Endothelial cell of umbilical vein (primary cell): ENCODE results near the gene FHIT. TPM values are rescaled to one million over a fixed set of nuclear protein-coding genes. Genes with fewer than 3 reads are reported as not detected.

ENCODE experiments used
- BruUV-seq: library from RNA; stranded (reverse); fragments of 400-500 nt; replicated peaks from 2 replicates; lab custom pipeline; 2021; lab: Mats Ljungman, UMichigan
- CTCF ChIA-PET: fragments of 300-600, 350-600 bp; sonication (Branson Sonifier 250); formaldehyde crosslinking; loops from one replicate; lab custom pipeline; 2021; ENCODE audit warnings: antibody characterized with exemption, inconsistent platforms; lab: Charles Lee
- POLR2A ChIA-PET: fragments of 300-600, 350-600 bp; sonication (Branson Sonifier 250); formaldehyde crosslinking; loops from one replicate; lab custom pipeline; 2021; ENCODE audit warnings: antibody characterized with exemption, inconsistent platforms; lab: Charles Lee
- DNase-seq: peaks from one replicate; pipeline ENCODE4 v3.0.0-alpha.2; 2011; ENCODE audit warnings: low read depth, low spot score
- FAIRE-seq: peaks from 2 replicates; lab custom pipeline; 2011; peaks lifted over from hg19 to GRCh38; lab: Jason Lieb, UNC
- H2AFZ ChIP-seq: 2 replicates; pipeline ENCODE4 v1.6.0; 2012; ENCODE audit warnings: low read depth, low read length, control low read depth, inconsistent platforms
- H3K27ac ChIP-seq: 2 replicates; pipeline ENCODE4 v1.5.1; 2011; ENCODE audit warnings: low read depth, mild to moderate bottlenecking, control low read depth, low read length, moderate library complexity; ENCODE audit not compliant: insufficient read depth
- H3K27me3 ChIP-seq, 2 experiments: 2 replicates each; pipeline versions ENCODE4 v1.6.0 to v1.6.1; 2011; ENCODE audit warnings: low read length in 2 of 2, mixed read lengths in 1 of 2; ENCODE audit not compliant: control insufficient read depth in 2 of 2, insufficient read depth in 2 of 2
- H3K36me3 ChIP-seq, 2 experiments: 2 replicates in 1 of 2; 3 replicates in 1 of 2; pipeline ENCODE4 v1.5.1; 2011; ENCODE audit warnings: low read length in 2 of 2, mild to moderate bottlenecking in 1 of 2, moderate library complexity in 1 of 2; ENCODE audit not compliant: control insufficient read depth in 2 of 2, insufficient read depth in 2 of 2; ENCODE audit errors: extremely low read depth in 1 of 2
- H3K4me1 ChIP-seq: 3 replicates; pipeline ENCODE4 v1.5.1; 2011; ENCODE audit warnings: mild to moderate bottlenecking, low read length; ENCODE audit not compliant: control insufficient read depth, insufficient read depth; ENCODE audit errors: extremely low read depth
- H3K4me2 ChIP-seq: 2 replicates; pipeline ENCODE4 v1.6.1; 2011; ENCODE audit warnings: low read length, control low read depth, mixed read lengths; ENCODE audit not compliant: insufficient read depth
- H3K4me3 ChIP-seq, 3 experiments: fragments of 200-600 bp in 1 of 3; sonication (generic), shearing (Covaris generic) in 1 of 3; replicated peaks in 1 of 3; 2 replicates each; pipeline ENCODE4 v1.5.1; 2011 to 2016; ENCODE audit warnings: control low read depth in 3 of 3, low read length in 3 of 3, mild to moderate bottlenecking in 2 of 3, inconsistent platforms in 1 of 3, low read depth in 1 of 3, moderate library complexity in 1 of 3; ENCODE audit not compliant: insufficient read depth in 1 of 3
- H3K79me2 ChIP-seq: 2 replicates; pipeline ENCODE4 v1.6.0; 2012; ENCODE audit warnings: low read length, inconsistent platforms; ENCODE audit not compliant: control insufficient read depth, insufficient read depth
- H3K9ac ChIP-seq: replicated peaks from 2 replicates; pipeline ENCODE3; 2011; ENCODE audit warnings: low read length, control low read depth; ENCODE audit not compliant: insufficient read depth; ENCODE audit errors: extremely low read depth
- H3K9me1 ChIP-seq: replicated peaks from 3 replicates; pipeline ENCODE4 v1.6.0; 2011; ENCODE audit warnings: mild to moderate bottlenecking, low read length; ENCODE audit not compliant: control insufficient read depth, insufficient read depth; ENCODE audit errors: extremely low read depth
- H3K9me3 ChIP-seq: replicated peaks from 2 replicates; pipeline ENCODE4 v1.5.1; 2012; ENCODE audit warnings: low read length, inconsistent platforms; ENCODE audit not compliant: control insufficient read depth, insufficient read depth
- H4K20me1 ChIP-seq: replicated peaks from 2 replicates; pipeline ENCODE3; 2011; ENCODE audit warnings: mild to moderate bottlenecking, low read length; ENCODE audit not compliant: control insufficient read depth, insufficient read depth; ENCODE audit errors: extremely low read depth
- EZH2 ChIP-seq: IDR thresholded peaks from 2 replicates; pipeline ENCODE4 v1.6.1; 2012; ENCODE audit warnings: borderline replicate concordance, low read depth, mild to moderate bottlenecking, moderate library complexity, low read length, inconsistent platforms; ENCODE audit not compliant: severe bottlenecking
- FOS ChIP-seq: IDR thresholded peaks from 2 replicates; pipeline ENCODE4 v1.6.1; 2011; ENCODE audit warnings: mild to moderate bottlenecking, low read length, moderate library complexity, borderline replicate concordance; ENCODE audit not compliant: insufficient read depth
- GATA2 ChIP-seq: IDR thresholded peaks from 2 replicates; pipeline ENCODE4 v1.7.0; 2011; ENCODE audit warnings: low read depth, mild to moderate bottlenecking, moderate library complexity, mixed read lengths, low read length; ENCODE audit not compliant: insufficient read length, insufficient read depth
- JUN ChIP-seq: IDR thresholded peaks from 2 replicates; pipeline ENCODE4 v1.6.1; 2011; ENCODE audit warnings: borderline replicate concordance, low read depth; ENCODE audit not compliant: insufficient read length, insufficient read depth
- MYC ChIP-seq: IDR thresholded peaks from one replicate; pipeline ENCODE4 v1.6.1; 2011; ENCODE audit warnings: mild to moderate bottlenecking, low read depth, low read length
- POLR2A ChIP-seq: IDR thresholded peaks from 2 replicates; pipeline ENCODE4 v1.6.1; 2012; ENCODE audit warnings: low read depth, mild to moderate bottlenecking, control low read depth, low read length
- POLR2AphosphoS5 ChIP-seq: IDR thresholded peaks from 2 replicates; pipeline ENCODE4 v1.6.1; 2012; ENCODE audit warnings: low read depth, mild to moderate bottlenecking, control low read depth, low read length, moderate library complexity; ENCODE audit not compliant: insufficient read depth
- dilution Hi-C: fragments of 300-500 bp; cut with MboI; formaldehyde crosslinking; loops from one replicate; pipeline ENCODE4 v1.15.0; 2019; ENCODE audit warnings: low sequenced_read_pairs; ENCODE audit not compliant: extremely low pct_ligation_motif_present
- intact Hi-C: fragments of 100-400 bp; cut with micrococcal nuclease; formaldehyde crosslinking; loops from one replicate; pipeline ENCODE4 v1.10.0; 2022
- polyA plus RNA-seq, 4 experiments: library from polyadenylated mRNA; depleted of rRNA in 3 of 4; stranded (reverse) in 3 of 4; unstranded in 1 of 4; fragments of >200 nt; gene quantifications; 2 replicates each; pipeline versions ENCODE4 v1.2.1 to v1.2.3, GENCODE V29; 2011 to 2012; ENCODE audit warnings: missing spikeins in 1 of 4
- total RNA-seq: library from RNA; stranded (reverse); gene quantifications from 2 replicates; pipeline ENCODE4 v1.2.3, GENCODE V29; 2021
- TF ChIP-seq, protein P1 (sequence below), 2 donors: IDR thresholded peaks; 1 replicate in 1 of 2; 2 replicates in 1 of 2; pipeline ENCODE4 v1.5.1; 2011; ENCODE audit warnings: low read length in 2 of 2, mild to moderate bottlenecking in 2 of 2, moderate library complexity in 2 of 2, control low read depth in 1 of 2, inconsistent platforms in 1 of 2, low read depth in 1 of 2; ENCODE audit not compliant: insufficient read depth in 1 of 2; ENCODE audit errors: extremely low read depth in 1 of 2
- TF ChIP-seq, protein P2 (sequence below): IDR thresholded peaks from 2 replicates; pipeline ENCODE4 v1.6.1; 2011; ENCODE audit not compliant: insufficient read depth, insufficient read length

Gene FHIT
- total and polyA plus RNA-seq, 2 donors (not counting 3 experiments of a cell fraction or from before 2014, with no cell fraction given): 0.47 to 2.2 TPM

DNA sequence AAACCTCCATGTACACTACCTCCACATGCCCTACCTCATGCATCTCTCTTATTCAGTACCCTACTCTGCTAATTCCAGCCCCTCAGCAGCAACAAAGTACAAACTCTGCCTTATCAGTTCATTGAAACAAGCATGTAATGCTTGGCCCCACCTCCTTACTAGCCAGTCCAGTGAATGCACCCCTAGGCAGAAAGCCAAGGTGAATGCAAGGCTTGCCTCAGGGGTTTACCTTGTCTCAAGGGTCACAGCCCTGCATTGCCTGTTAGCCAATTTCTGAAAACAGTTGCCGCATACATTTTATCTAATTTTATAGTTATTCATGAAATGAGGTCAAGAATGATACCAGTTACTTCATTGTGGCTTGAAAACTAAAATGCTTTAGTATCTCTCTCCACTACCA is 576.4 kb downstream of the FHIT start:
- Histone ChIP-seq H3K4me2 (no peak overlapping the region), H3K9me3 (no peaks in the 10 kb centered on the region), H3K36me3 (no peaks in the 10 kb centered on the region), H3K4me1 (no peaks in the 10 kb centered on the region), H3K79me2 (no peaks in the 10 kb centered on the region), H3K4me3 (no peak overlapping the region), H3K27ac (no peak overlapping the region), H4K20me1 (no peaks in the 10 kb centered on the region), H3K9me1 (no peaks in the 10 kb centered on the region), H2AFZ (no peak overlapping the region), H3K27me3 (no peaks in the 10 kb centered on the region), H3K9ac (no peak overlapping the region)
- FAIRE-seq (no peak), DNase-seq (no peak)
- no TSS peak for BruUV-seq
- dilution Hi-C loops: no loop called here
- intact Hi-C loops: no loop called here
- TF ChIP-seq, protein P1, sequence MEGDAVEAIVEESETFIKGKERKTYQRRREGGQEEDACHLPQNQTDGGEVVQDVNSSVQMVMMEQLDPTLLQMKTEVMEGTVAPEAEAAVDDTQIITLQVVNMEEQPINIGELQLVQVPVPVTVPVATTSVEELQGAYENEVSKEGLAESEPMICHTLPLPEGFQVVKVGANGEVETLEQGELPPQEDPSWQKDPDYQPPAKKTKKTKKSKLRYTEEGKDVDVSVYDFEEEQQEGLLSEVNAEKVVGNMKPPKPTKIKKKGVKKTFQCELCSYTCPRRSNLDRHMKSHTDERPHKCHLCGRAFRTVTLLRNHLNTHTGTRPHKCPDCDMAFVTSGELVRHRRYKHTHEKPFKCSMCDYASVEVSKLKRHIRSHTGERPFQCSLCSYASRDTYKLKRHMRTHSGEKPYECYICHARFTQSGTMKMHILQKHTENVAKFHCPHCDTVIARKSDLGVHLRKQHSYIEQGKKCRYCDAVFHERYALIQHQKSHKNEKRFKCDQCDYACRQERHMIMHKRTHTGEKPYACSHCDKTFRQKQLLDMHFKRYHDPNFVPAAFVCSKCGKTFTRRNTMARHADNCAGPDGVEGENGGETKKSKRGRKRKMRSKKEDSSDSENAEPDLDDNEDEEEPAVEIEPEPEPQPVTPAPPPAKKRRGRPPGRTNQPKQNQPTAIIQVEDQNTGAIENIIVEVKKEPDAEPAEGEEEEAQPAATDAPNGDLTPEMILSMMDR (IDR thresholded peaks at IDR 0.05; ENCODE audit: extremely low read depth in 1 of 2, insufficient read depth in 1 of 2, low read depth in 1 of 2, low read length in 2 of 2): no peak
- TF ChIP-seq GATA2 (no peak), JUN (no peak), MYC (no peak), FOS (no peak), EZH2 (no peak), POLR2A (no peak), POLR2AphosphoS5 (no peak)
- TF ChIP-seq, protein P2, sequence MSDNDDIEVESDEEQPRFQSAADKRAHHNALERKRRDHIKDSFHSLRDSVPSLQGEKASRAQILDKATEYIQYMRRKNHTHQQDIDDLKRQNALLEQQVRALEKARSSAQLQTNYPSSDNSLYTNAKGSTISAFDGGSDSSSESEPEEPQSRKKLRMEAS: no peak
- ChIA-PET CTCF (no interaction called here), POLR2A (no interaction called here)
